ENCODE data around the gene ZNF497. TPM values are rescaled to one million over a fixed set of nuclear protein-coding genes. Genes with fewer than 3 reads are reported as not detected.

The ZNF497 gene
- total RNA-seq, 1 experiment from 2014 or later: 1.1 TPM

DNA sequence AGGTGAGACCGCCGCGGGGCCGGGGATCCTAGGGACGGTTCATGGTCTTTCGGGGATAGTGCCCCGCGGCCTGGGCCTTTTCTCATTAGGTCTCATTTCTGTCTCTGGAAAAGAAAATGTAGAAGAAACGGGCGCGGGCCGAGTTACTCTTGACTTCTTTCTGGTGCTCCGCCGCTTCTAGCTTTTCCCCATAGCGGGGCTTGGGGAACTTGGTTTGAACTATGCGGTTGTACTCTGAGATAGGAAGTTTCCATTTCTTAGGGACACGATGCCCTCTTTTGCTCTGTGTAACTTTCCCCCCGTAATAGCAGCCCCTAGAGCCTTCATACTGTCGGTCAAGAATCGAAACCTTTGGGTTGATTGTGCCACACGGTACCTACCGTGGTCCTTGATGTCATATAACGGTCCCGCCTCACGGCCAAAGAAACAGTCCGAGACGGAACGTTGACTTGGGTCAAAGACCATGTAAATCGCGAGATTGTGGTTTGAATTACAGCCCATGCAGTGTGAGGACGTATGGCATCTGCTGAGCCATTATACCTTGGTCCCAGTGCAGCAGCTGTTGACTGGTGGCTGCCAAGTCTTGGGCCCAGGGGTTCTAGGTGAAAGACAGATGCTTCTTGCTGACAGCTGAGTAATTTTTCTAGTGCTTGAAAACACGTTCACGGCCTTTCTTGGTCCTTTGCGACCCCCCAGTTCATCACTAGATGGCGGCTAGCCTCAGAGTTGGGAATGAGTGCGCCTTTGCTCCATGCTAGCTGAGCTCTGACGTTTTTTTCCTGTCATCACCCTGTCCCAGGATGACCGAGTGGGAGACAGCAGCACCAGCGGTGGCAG, 25.0 kb upstream of the ZNF497 start:
- Histone ChIP-seq H3K4me1 (ENCODE audit: low read length) (peaks cover 41% of the 10 kb centered on the region), H3K4me3 (ENCODE audit: low read length) (peak overlapping the region; percentile 82), H3K4me2 (ENCODE audit: low read depth, low read length, poor library complexity, severe bottlenecking) (peak overlapping the region; percentile 79), H3K36me3 (ENCODE audit: insufficient read depth, low read length) (peaks cover 29% of the 10 kb centered on the region), H3K9ac (ENCODE audit: low read length) (peak overlapping the region; percentile 96), H3K9me2 (replicated peaks; ENCODE audit: insufficient read depth, low read length) (no peaks in the 10 kb centered on the region), H3K27me3 (ENCODE audit: low read length) (no peaks in the 10 kb centered on the region), H3K27ac (ENCODE audit: low read length) (peak overlapping the region; percentile 90), H4K20me1 (ENCODE audit: insufficient read depth, low read depth, low read length) (peaks cover 35% of the 10 kb centered on the region), H3K79me2 (ENCODE audit: low read length) (peaks cover 69% of the 10 kb centered on the region), H3K9me3 (ENCODE audit: low read length) (no peaks in the 10 kb centered on the region), H2AFZ (ENCODE audit: low read length) (no peak overlapping the region)
- DNase-seq: peak; percentile 67

DNA sequence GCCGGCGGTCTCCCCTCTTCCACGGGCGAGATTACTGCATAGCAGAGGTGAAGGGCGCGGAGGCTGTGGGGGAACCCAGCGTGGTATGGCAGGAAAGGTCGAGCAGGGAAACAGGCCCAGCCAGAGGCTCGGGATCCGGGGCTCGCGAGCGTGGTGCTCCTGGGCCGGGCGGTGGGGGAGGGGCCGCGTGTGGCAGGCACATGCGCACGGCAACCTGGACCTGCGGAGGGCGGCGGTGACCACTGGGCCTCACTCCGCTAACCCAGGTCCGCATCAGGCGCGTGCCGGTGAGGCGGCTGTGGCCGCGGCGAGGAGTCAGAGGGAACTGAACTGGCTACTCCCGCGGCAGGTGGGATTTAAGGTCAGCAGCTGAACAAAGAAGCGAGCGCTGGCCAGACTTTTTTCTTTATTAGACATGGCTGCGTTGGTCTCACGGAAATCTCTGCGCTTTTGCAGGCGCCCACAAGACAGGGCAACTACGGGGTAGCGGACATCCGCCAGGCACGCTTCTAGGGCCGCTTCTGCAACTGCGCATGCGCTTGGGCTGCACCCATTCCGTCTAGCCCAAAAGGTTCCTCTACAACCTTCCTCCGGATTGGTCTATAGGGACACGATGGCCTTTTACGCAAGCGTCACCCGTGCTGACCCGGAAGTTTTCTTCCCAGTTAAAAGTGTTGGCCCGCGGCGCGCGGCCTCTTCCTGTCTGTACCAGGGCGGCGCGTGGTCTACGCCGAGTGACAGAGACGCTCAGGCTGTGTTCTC, 24.2 kb upstream of the ZNF497 start, which contains the start of gene RPS5:
Gene RPS5, plus strand, starts transcription at position 694 of the 762 bp plus-strand sequence. CDS start 869 bp downstream, outside the sequence.
- peak within 1 kb of the TSS; percentile 82 for H3K4me3 ChIP-seq (ENCODE audit: low read length)
- H3K79me2 ChIP-seq (ENCODE audit: low read length): peaks cover 75% of the 10 kb centered on the region
- peak within 1 kb of the TSS; percentile 96 for H3K9ac ChIP-seq (ENCODE audit: low read length)
- no peaks in the 10 kb centered on the region for H3K9me3 ChIP-seq (ENCODE audit: low read length)
- H3K9me2 ChIP-seq (replicated peaks; ENCODE audit: insufficient read depth, low read length): no peaks in the 10 kb centered on the region
- DNase-seq: peak; percentile 100
- H3K4me2 ChIP-seq (ENCODE audit: low read depth, low read length, poor library complexity, severe bottlenecking): peak within 1 kb of the TSS; percentile 79
- no peaks in the 10 kb centered on the region for H3K27me3 ChIP-seq (ENCODE audit: low read length)
- peaks cover 27% of the 10 kb centered on the region for H3K36me3 ChIP-seq (ENCODE audit: insufficient read depth, low read length)
- H3K27ac ChIP-seq (ENCODE audit: low read length): peak within 1 kb of the TSS; percentile 90
- no peak within 1 kb of the TSS; the same call in 1 of the 2 replicates for H2AFZ ChIP-seq (ENCODE audit: low read length)
- H4K20me1 ChIP-seq (ENCODE audit: insufficient read depth, low read depth, low read length): peaks cover 34% of the 10 kb centered on the region
- peaks cover 49% of the 10 kb centered on the region for H3K4me1 ChIP-seq (ENCODE audit: low read length)

DNA sequence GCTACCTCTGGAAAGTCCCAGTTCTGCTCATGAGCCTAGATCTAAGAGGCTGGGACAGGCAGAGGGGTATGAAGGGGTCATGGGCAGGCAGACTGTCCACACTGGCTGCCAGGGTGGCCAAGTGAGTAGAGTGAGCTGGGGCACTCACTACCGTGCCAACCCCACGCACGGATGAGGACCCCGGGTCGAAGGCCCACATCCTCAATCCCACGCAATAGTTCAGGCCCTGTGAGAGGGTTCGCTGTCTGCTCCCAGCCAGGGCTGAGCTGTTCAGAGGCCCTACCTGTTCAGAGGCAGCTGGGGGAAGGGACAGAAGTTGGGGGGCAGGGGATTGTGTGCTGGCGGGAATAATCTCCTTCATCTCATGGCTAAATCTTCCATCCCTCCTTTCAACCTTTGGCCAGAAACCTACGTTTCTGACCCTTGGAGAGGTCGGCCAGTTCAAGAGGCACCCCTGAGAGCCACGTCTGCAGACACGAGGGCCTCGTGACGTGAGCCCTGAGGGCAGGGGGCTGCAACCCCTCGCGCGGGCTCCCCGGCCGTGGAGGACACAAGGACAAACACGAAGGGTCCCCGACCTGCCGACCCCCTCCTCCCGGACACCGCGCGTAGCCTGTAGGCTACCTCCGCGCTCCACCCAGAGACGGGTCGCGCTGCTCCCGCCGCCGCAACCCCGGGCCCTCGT, 23.5 kb upstream of the ZNF497 start:
- Histone ChIP-seq H3K79me2 (ENCODE audit: low read length) (peaks cover 81% of the 10 kb centered on the region), H3K9me2 (replicated peaks; ENCODE audit: insufficient read depth, low read length) (no peaks in the 10 kb centered on the region), H3K9me3 (ENCODE audit: low read length) (no peaks in the 10 kb centered on the region), H3K4me1 (ENCODE audit: low read length) (peaks cover 49% of the 10 kb centered on the region), H3K9ac (ENCODE audit: low read length) (peak overlapping the region; percentile 96), H4K20me1 (ENCODE audit: insufficient read depth, low read depth, low read length) (peaks cover 30% of the 10 kb centered on the region), H3K4me2 (ENCODE audit: low read depth, low read length, poor library complexity, severe bottlenecking) (peak overlapping the region; percentile 79), H2AFZ (ENCODE audit: low read length) (no peak overlapping the region; the same call in 1 of the 2 replicates), H3K27ac (ENCODE audit: low read length) (peak overlapping the region; percentile 90), H3K4me3 (ENCODE audit: low read length) (peak overlapping the region; percentile 82), H3K27me3 (ENCODE audit: low read length) (no peaks in the 10 kb centered on the region), H3K36me3 (ENCODE audit: insufficient read depth, low read length) (peaks cover 26% of the 10 kb centered on the region)
- DNase-seq: peak; percentile 90

DNA sequence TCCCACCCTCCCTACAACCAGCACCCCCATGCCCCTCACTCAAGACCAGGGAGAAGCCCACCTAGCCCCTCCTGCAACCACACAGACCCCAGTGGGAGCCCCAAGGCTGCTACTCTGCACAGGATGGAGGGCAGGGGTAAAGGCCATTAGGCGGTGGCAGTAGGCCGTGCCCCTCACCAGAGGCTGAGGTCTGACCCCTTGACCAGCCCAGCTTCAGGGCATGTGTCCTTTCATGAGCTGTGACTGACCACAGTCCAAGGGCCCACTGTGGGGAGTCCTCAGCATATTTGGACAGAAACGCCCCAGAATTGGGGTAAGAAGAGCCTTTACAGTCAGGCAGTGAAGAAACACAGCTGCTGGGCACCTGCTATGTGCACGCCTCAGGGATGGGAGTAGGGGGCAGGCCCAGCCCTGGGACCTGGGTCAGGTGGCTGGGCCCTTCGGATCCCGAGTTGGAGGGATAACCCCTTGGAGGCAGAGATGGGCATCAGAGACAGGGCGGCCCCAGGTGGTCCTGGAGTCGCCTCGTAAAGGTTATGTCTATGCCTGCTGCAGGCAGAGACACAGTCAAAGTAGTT, 22.9 kb upstream of the ZNF497 start:
- peak overlapping the region; percentile 82 for H3K4me3 ChIP-seq (ENCODE audit: low read length)
- peak overlapping the region; percentile 96 for H3K9ac ChIP-seq (ENCODE audit: low read length)
- peak overlapping the region; percentile 79 for H3K4me2 ChIP-seq (ENCODE audit: low read depth, low read length, poor library complexity, severe bottlenecking)
- peaks cover 75% of the 10 kb centered on the region for H3K79me2 ChIP-seq (ENCODE audit: low read length)
- H3K36me3 ChIP-seq (ENCODE audit: insufficient read depth, low read length): peaks cover 20% of the 10 kb centered on the region
- no peaks in the 10 kb centered on the region for H3K27me3 ChIP-seq (ENCODE audit: low read length)
- H3K9me3 ChIP-seq (ENCODE audit: low read length): no peaks in the 10 kb centered on the region
- peaks cover 50% of the 10 kb centered on the region for H3K4me1 ChIP-seq (ENCODE audit: low read length)
- peaks cover 24% of the 10 kb centered on the region for H4K20me1 ChIP-seq (ENCODE audit: insufficient read depth, low read depth, low read length)
- H3K9me2 ChIP-seq (replicated peaks; ENCODE audit: insufficient read depth, low read length): no peaks in the 10 kb centered on the region
- no peak for DNase-seq
- H2AFZ ChIP-seq (ENCODE audit: low read length): no peak overlapping the region
- H3K27ac ChIP-seq (ENCODE audit: low read length): peak overlapping the region; percentile 90

DNA sequence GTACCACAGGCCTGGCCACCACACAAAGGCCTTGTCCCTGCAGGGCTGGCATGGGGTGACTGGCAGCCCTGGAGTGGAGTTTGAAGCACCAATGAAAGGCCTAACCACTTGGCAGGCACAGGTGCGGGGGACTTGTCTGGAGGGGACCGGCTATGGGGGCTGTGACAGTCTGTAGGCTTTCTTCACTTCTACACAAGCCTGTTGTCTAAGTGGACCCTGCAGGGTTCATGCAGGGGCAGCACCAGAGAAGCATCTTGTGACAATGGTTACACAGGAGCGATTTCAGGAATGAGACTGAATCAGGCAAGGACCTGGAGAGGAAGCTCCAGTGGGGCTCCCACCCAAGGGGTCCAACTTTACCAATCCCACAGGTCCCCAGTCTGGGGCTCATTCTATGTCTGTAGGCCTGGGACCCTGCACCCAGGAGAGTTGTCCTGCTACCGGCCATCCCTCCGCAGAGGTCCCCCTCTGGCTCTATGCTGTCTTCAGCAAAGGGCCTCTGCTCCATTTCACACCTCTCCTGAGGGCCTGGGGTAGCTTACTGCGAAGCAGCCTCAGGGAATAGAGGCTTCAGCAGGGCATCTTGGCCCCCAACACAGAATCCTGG, 20.5 kb upstream of the ZNF497 start:
- Histone ChIP-seq H3K4me3 (ENCODE audit: low read length) (peak overlapping the region; percentile 79; the same call in 1 of the 2 replicates), H3K4me2 (ENCODE audit: low read depth, low read length, poor library complexity, severe bottlenecking) (peak overlapping the region; percentile 89), H3K9ac (ENCODE audit: low read length) (peak overlapping the region; percentile 84), H3K9me2 (replicated peaks; ENCODE audit: insufficient read depth, low read length) (no peaks in the 10 kb centered on the region), H4K20me1 (ENCODE audit: insufficient read depth, low read depth, low read length) (peaks cover 10% of the 10 kb centered on the region), H2AFZ (ENCODE audit: low read length) (no peak overlapping the region), H3K27me3 (ENCODE audit: low read length) (no peaks in the 10 kb centered on the region), H3K9me3 (ENCODE audit: low read length) (no peaks in the 10 kb centered on the region), H3K4me1 (ENCODE audit: low read length) (peaks cover 55% of the 10 kb centered on the region), H3K27ac (ENCODE audit: low read length) (peak overlapping the region; percentile 82), H3K36me3 (ENCODE audit: insufficient read depth, low read length) (peaks cover 6% of the 10 kb centered on the region; the same call in 1 of the 2 replicates), H3K79me2 (ENCODE audit: low read length) (peaks cover 64% of the 10 kb centered on the region)
- DNase-seq: no peak

DNA sequence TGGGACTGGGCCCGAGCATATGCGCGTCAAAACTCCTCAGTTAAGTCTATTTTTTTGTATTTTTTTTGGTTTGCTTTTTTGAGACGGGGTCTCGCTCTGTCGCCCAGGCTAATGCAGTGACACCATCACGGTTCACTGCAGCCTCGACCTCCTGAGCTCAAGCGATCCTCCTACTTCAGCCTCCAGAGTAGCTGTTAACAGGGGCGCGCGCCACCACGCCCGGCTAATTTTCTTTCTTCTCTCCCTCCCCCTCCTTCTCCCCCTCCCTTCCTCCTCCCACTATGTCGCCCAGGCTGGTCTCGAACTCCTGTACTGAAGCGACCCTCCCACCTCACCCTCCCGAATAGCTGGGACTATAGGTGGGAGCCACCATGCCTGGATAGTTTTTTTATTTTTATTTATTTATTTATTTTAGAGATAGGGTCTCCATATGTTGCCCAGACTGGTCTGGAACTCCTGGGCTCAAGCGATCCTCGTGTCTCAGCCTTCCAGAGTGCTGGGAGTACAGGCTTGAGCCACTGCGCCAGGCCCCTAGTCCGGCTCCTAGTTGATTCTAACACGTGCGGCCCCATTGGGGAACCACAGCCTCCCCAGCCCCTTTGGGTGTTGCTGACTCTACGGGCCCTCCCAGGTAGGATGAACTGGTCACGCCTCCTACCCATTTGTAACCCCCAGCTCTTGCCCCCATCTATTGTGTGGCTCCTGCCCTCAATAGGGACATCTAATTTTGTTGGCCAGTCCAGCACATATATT, 19.1 kb upstream of the ZNF497 start:
- Histone ChIP-seq H3K4me2 (ENCODE audit: low read depth, low read length, poor library complexity, severe bottlenecking) (peak overlapping the region; percentile 89), H2AFZ (ENCODE audit: low read length) (no peak overlapping the region), H3K36me3 (ENCODE audit: insufficient read depth, low read length) (no peaks in the 10 kb centered on the region), H3K9me2 (replicated peaks; ENCODE audit: insufficient read depth, low read length) (no peaks in the 10 kb centered on the region), H3K27me3 (ENCODE audit: low read length) (no peaks in the 10 kb centered on the region), H3K4me3 (ENCODE audit: low read length) (peak overlapping the region; percentile 79), H3K79me2 (ENCODE audit: low read length) (peaks cover 53% of the 10 kb centered on the region), H3K4me1 (ENCODE audit: low read length) (peaks cover 51% of the 10 kb centered on the region), H3K9ac (ENCODE audit: low read length) (peak overlapping the region; percentile 84), H4K20me1 (ENCODE audit: insufficient read depth, low read depth, low read length) (no peaks in the 10 kb centered on the region), H3K9me3 (ENCODE audit: low read length) (no peaks in the 10 kb centered on the region), H3K27ac (ENCODE audit: low read length) (peak overlapping the region; percentile 82)
- DNase-seq: peak; percentile 87

Data from Karpas-422 (cell line).